Hematopoietic multipotent progenitor cell treated with erythropoietin and hydrocortisone succinate and interleukin-3 and kit ligand, for 6 days (in vitro differentiated cells): Measurements from ENCODE around the gene SHPK.

ENCODE experiments used
- DNase-seq: peaks from one replicate; pipeline ENCODE4 v3.0.0-alpha.2; 2015

The SHPK gene

GRCh38 chr17:3660311-3660891 is 24.4 kb upstream of the SHPK start:
- no peak for DNase-seq

- DNase-seq, result no peak
Measured at GRCh38 chr17:3659541-3660111, 23.6 kb upstream of the SHPK start.

GRCh38 chr17:3658784-3659449 is 22.9 kb upstream of the SHPK start:
- no peak for DNase-seq

- DNase-seq, result no peak
Measured at GRCh38 chr17:3657874-3658783, 22.1 kb upstream of the SHPK start.

GRCh38 chr17:3657588-3657869 is 21.5 kb upstream of the SHPK start:
- DNase-seq, result no peak

DNA sequence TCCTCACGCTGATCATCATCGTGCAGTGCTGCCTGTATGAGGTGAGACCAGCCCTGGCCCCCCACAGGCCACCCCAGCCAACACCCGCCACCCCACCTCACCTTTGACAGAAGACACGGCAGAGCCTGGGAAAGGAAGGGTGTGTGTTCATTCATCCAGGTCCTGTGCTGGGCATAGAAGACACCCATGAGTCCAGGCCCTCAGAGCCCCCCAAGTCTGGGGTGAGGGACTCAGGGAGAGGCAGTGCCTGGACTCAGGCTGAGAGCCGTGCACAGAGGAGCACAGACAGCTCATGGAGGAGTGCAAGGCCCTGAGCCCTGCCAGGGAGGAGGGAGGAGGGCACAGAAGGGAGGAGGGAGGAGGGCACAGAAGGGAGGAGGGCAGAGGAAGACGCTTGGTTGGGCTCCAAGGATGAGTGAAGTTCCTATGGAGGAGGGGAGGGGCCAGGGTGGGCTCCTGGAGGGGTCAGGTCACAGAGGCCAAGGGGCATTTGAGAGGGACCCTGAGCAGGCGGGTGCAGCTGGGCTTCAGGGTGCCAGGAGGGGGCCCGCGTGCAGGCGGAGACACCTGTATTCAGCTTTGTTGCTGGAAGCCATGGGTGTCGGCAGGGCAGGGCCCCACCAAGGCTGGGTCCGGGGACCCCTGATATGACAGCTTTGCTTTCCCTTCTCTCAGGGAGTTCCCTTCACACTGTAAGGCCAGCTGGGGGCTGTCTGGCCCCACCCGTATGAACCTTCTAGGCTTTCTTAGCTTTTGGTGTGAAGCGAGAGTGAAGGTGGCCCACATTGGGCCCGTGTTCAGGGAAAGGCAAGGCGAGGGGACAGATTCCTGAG is 20.9 kb upstream of the SHPK start:
- no peak for DNase-seq

GRCh38 chr17:3656353-3656752 is 20.3 kb upstream of the SHPK start:
- no peak for DNase-seq

GRCh38 chr17:3655766-3656165 is 19.7 kb upstream of the SHPK start:
- no peak for DNase-seq

GRCh38 chr17:3647769-3648555 is 11.9 kb upstream of the SHPK start:
- DNase-seq, result peak; percentile 82

- DNase-seq, result no peak
Measured at GRCh38 chr17:3647251-3647650, 11.2 kb upstream of the SHPK start.

- DNase-seq, result no peak
Measured at GRCh38 chr17:3645310-3645709, 9.3 kb upstream of the SHPK start.

DNA sequence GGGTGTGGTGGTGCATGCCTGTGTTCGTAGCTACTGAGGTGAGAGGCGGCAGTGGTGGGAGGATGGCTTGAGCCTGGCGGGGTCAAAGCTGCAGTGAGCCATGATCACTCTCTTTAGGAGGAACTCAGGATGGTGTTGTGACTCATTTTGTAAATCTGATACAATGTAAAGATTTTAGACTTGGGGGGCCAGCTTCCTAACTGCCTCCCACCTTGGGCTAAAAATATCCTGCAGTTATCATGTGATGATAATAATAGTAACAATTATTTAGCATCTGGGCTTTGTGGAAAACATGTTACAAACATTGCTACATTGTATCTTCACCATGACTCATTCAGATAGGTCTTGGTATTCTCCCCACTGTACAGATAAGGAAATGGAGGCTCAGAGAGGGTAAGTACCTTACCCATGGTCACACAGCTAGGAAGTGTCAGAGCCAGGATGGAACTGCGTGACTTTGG is 7.9 kb upstream of the SHPK start:
- no peak for DNase-seq

DNA sequence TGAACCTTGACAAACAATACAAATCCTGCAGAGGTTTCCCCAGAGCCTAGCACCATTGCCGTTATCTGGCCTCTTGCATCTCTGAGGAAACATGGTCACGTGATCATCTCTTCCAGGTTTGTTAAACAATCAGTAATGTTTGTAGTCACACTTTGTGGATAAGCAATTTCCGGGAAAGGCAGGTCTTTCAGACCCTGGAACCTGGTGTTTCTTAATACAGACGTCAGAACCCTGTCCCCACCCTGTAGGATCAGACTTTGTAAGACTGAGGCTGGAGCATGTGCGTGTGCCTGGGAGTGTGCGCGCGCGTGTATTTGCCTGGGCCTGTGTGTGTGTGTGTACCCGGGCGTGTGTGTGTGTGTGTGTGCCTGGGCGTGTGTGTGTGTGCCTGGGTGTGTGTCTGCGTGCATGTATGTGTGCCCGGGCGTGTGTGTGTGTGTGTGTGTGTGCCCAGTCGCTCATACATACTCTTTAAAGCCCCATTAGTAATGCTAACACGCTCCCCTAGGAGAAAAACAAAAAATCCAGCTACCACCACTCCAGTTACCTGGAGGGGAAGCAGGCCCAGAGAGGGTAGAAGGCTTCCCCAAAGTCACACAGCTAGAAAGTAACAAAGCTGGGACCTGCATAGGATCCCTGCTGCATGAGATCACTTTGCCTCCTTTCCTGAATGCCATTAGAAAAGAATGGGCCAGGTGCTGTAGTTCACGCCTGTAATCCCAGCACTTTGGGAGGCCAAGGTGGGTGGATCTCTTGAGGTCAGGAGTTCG is 5.9 kb upstream of the SHPK start:
- DNase-seq, result peak; percentile 48

DNA sequence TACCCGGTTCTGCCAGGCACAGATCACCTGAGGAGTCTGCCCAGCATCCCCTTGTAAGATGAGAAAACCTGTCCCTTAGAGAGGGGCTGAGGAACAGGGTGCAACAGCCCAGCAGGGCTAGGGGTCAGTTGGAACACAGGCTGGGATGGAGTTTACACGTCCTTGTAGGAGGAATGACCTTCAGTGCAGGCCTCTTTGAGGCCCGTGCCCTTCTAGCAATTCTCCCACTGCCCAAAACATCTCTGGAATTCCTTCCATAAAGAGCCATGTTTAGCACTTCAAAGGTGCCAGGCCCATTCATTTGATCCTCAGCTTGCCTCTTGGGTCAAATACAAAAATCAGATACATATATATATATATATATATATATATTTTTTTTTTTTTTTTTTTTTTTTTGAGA is 5.0 kb upstream of the SHPK start:
- DNase-seq, result no peak

- DNase-seq, result peak; percentile 89
Measured at GRCh38 chr17:3639981-3640596, 4.0 kb upstream of the SHPK start.

- DNase-seq, result peak; percentile 40
Measured at GRCh38 chr17:3636908-3637373, 891 bp upstream of the SHPK start.

DNA sequence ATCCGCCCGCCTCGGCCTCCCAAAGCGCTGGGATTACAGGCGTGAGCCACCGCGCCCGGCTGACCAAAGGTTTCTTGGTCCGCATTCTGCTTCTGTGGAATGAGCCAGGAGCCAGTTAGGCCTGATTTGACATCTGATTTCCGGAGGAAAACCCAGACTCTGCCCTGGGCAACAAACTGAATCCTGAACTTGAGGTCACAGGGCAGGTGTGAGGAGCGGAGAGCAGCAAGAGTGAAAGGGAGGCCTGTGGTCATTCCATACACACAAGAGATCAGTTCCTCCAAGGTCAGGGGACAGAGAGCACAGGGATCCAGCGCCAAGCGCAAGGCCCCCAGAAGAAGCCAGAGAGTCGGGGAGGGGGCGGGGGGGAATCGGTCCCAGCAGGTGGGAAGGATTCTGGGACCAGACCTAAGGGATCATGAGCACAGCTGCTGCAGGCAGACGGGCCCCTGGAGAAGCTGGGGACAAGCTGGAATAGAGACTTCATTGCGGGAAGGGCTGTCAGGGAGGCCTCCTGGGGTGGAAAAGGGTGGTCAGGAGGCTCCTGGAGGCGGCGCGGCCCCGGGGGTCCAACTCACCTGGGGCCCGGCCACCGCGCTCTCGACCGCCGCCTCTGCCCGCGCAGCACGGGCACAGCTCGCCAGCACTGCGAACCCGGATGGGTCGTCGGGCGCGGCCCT is 436 bp downstream of the SHPK start:
- DNase-seq, result no peak

DNA sequence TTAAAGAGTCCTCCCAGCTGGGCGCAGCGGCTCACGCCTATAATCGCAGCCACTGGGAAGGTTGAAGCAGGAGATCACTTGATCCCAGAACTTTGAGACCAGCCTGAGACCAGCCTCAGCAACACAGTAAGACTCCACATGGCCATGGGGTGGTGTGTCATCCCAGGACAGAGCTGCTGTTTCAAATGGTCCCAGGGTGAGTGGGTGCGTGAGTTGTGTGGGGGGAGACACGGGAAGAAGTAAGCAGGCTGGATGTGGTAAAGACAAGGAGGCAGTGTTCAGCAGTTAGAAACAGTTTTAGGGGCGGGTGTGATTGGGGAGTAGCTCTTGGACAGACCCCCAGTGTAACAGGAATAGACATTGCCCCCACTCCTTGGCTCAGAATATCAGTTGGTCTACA is 3.8 kb downstream of the SHPK start:
- DNase-seq, result no peak

DNA sequence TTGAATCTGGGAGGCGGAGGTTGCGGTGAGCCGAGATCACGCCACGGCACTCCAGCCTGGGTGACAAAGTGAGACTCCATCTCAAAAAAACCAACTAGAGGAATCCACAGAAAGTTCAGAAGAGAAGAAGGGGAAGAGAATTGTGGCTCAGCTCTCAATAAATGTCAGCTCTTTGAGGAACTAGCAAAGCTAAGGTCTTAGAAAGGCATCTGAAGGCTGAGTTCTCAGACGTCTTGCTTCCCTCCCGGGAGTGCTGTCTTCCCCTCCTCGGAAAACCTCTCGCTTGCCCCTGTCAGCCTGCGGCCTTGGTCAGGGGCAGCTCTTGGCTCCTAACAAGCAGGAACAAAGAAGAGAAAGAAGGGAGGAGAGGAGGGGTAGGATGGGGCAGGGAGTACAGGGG is 5.3 kb downstream of the SHPK start:
- no peak for DNase-seq

DNA sequence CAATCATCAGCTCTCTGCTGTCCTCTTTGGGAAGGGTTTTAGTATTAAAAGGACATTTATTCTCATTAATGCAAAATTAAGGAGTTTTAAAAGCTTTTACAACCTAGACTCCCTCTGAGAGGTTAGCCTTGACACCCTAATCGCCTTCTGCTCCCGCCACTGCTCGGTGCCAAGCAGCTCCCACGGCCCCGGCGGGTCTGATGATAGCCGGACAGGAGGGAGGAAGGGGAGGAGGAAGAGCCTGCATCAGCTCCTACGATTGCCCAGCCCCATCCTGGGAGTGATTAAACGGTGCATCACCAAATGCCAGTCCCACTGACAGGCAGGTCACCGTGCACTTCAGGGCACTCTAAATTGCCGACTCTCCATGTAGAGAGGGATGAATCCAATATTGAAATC is 8.3 kb downstream of the SHPK start:
- no peak for DNase-seq
